ENCODE measurements around the gene DOCK10.
A peak's percentile ranks its signal among the peaks of the same experiment; 100 is the strongest.
"Not testable (repeated sequence)": the region's sequence is repeated elsewhere in the genome, so short reads cannot be mapped to it uniquely, and the experiment has no call there.

The DOCK10 gene

GRCh38 chr2:224973112-224974016 is 68.9 kb downstream of the DOCK10 start:
- no peak for DNase-seq

GRCh38 chr2:224971214-224971613 is 71.1 kb downstream of the DOCK10 start:
- DNase-seq, result no peak

GRCh38 chr2:224970311-224970710 is 72.0 kb downstream of the DOCK10 start:
- DNase-seq, result no peak

- DNase-seq, result no peak
Measured at GRCh38 chr2:224969633-224970260, 72.5 kb downstream of the DOCK10 start.

DNA sequence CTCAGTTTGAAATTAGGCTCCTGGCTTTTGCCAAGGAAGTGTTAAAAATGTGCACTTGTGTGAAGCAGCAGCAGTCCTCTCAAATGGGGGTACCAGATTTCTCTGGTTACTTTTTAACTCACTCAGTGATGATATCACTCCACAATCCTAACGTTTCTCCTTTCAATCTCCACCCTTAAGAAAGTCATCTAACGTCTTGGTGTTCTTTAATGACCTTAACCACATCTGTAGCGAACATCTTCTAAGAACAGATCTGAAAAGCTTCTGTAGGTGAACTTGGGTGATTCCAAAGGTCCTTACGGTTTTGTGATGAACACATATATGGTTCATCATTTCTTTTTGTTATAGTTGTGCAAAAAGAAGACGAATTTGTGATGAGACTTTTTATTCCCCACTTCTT is 73.2 kb downstream of the DOCK10 start:
- no peak for DNase-seq

GRCh38 chr2:224968051-224968450 is 74.2 kb downstream of the DOCK10 start:
- no peak for DNase-seq

DNA sequence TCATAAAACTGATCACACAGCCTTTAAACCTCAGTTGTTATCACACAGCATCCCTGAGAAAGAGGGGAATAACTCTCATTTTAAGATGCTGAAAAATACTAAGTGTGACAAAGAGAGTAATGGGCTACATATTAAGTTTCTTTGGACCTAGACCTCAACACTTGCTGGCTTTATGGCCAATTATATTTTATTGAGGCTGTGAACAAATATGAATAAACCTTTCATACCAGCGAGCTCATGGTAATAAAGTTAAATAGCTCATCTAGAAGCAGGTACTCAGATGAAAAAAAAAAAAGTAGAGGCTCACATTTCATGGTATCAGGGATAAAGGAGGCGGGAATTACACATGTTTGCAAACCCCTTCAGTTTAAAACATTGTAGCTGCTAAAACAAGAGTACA is 75.7 kb downstream of the DOCK10 start:
- no peak for DNase-seq

GRCh38 chr2:224959556-224959955 is 82.7 kb downstream of the DOCK10 start:
- DNase-seq, result no peak

GRCh38 chr2:224958873-224959272 is 83.4 kb downstream of the DOCK10 start:
- DNase-seq, result no peak

GRCh38 chr2:224958462-224958857 is 83.8 kb downstream of the DOCK10 start:
- no peak for DNase-seq

DNA sequence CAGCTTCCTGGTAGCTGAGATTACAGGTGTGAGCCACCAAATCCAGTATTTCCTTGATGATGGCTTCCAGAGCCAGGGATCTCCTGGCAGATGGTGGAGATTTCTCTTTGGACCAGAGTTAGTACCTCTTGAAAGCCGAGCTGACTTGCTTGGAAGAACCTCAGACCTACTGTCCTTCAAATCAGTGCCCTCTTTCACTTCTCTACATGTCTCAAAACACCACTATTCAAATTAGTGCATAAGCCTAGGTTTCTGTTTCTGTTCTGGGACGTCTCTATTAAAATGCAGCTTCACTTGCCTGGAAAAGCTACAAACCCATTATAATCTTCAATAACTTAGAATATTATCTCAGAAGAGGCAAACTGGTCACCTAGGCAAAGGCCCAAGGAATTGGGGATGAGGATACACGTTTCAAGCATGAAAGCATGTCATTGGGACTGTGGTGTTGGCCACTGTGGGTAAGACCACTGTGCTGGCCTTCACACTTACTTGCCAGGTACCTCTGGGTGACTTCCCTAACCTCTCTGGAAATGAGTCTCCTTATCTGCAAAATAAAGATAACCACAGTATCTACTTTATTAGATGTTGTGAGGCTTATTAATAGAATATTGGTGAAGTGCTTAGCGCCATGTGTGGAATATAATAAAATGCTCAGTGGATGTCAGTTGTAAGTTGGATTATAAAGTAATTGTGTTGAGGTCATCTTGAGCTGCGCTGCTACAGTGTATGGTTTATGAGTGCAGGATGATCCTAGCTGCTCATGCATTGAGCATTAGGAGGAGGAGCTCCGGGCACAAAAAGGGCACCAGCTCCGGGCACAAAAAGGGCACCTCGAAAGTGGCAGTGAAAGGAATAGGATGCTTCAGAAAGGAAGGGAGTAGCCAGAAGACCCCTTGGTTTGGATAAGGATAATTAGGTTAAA is 84.5 kb downstream of the DOCK10 start:
- no peak for DNase-seq

DNA sequence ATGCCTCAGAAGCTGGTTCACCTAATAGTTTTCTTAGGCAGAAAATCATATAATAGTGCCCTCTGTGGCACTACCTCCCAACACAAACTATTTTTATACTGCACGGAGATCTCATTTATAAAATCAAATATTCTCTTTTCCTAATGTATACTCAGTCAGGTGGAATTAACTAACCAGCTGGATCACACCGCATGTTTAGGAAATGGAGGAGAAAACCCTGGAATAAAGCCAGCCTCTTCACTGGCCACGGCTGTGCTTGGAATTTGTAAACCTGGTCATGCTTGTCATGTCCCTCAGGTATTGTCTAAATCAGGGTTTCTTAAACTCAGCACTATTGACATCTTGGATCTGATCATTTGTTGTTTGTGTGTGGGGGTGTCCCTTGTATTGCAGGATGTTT is 85.6 kb downstream of the DOCK10 start:
- no peak for DNase-seq

GRCh38 chr2:224954980-224955379 is 87.3 kb downstream of the DOCK10 start:
- DNase-seq, result no peak

DNA sequence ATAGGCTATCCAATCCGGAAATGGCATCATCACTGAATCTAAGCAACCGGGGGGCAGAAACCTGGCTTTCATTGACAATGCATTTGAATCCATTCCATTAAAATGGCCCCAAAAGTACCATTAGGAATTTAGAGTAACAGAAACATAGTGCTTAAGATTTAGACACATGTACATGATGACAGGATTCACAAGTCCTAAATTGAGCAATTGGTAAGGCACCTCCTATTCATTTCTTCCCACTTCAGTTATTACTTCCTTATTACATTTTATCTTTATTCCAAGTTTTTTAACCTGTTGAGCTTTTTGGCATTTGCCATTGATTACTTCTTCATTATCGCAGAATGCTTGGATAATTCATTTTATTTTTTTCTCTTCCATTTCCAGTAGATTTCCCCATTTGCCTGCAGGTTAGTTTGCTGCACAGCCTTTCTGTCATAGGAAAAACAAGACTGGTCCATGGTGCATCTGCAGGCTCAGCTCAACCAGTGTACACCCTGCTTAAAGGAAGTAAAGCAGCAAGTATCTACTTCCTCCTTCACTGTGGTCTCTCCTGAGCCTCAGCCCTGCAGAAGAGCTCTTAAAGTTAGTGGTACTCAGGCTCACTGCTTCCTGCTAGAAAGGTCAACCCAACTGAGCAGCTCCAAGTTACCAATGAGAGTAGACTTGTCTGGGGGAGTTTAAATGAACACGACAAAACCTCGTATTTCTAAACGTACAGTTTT is 89.2 kb downstream of the DOCK10 start:
- no peak for DNase-seq

DNA sequence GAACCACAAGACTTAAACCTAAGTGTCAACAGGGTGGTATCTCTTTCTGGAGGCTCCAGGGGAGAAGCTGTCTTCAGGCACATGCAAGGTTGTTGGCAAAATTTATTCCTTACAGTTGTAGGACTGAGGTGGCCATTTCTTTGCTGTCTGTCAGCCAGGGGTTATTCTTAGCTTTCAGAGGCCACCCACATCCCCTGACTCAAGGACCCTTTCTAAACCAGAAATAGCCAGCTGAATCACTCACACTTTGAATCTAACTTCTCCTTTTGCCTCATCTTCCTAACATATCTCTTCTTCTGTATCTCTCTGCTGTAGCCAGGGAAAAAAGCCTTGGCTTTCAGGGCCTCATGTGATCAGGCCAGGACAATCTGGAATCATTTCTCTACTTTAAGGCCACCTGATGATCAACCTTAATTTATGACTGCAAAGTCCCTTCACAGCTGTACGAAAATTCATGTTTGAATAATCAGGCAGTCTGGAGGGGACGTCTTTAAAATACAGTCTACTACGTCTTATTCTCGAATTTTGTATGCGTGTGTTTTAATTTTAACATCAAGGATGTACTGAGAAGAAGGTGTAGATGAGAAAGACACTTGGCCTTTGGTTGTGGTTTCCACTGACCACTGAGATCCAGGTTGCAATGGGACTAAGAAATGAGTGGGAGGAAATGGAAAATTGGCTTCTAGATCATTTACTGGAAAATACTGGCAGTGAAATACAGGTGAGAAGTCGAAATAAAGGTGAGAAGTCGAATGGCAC is 90.4 kb downstream of the DOCK10 start:
- no peak for DNase-seq

DNA sequence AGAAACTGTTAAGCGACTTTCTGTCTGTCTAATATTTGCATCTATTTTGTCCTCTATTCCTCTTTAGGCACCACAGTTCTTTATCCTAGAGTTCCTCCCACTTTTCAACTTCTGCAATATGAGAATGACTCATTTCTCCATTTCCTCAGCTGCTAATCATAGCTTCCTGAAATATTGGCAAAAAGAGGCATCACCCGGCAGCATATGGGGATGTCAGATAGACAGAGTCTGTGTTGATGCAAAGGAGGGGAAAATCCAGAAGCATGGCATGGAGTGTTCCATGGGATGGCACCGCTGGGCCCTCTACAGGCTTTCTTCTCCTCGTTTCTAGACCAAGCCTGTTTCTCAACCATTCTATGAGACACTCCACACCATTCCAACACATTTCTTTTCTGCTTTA is 93.4 kb downstream of the DOCK10 start:
- DNase-seq, result no peak

DNA sequence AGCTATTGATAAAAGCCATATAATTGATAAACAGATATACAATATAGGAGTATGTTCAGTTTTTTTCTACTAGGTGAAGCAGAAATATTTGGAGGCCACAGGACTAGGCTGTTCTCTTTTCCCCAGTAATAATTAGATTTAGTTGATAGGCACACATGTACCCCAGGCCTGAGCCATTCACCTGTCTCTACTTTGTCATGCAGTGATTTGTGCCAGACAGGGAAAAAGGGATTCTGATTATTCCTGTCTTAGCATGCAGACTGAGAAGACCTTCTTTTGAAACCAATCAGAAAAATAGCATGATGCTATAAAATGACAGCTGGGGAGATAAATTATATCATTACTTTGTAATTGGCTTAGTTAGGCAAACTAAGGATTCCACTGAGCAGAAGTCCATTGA is 94.3 kb downstream of the DOCK10 start:
- no peak for DNase-seq

DNA sequence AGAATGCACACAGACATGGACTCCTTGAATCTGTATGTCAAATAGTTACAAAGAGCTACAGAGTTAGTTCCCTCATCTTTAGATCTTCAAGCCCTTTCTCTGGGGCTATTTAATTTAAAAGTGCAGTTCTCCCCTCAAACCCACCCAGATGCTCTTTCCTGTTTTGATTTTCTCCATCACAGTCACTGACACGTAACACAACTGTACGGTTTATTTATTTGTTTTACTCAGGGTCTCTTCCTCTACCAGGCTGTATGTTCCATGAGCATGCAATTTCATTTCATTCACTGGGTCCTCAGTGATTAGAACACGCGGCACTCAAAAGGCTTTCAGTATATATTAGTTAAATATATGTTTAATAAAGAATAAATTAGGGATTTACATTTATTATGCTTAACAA is 94.7 kb downstream of the DOCK10 start:
- DNase-seq, result no peak

- peak; percentile 6 for DNase-seq
Measured at GRCh38 chr2:224946895-224947294, 95.4 kb downstream of the DOCK10 start.

GRCh38 chr2:224944707-224945547 is 97.3 kb downstream of the DOCK10 start:
- no peak for DNase-seq

GRCh38 chr2:224943601-224944041 is 98.6 kb downstream of the DOCK10 start:
- DNase-seq, result not testable (repeated sequence)
